HepG2 (cell line): ENCODE results near the gene ALB. TPM values are rescaled to one million over a fixed set of nuclear protein-coding genes. Genes with fewer than 3 reads are reported as not detected.

Source experiments
- EEA1 ChIP-seq: sonication (generic); formaldehyde crosslinking; IDR thresholded peaks from 2 replicates; pipeline ENCODE4 v1.5.1; 2020; ENCODE audit warnings: mild to moderate bottlenecking, missing genetic modification reagents, borderline replicate concordance
- NKX3-1 ChIP-seq: sonication (generic); formaldehyde crosslinking; IDR thresholded peaks from 2 replicates; pipeline ENCODE4 v1.5.0; 2020; ENCODE audit warnings: missing genetic modification reagents
- SMAD1 ChIP-seq: sonication (generic); formaldehyde crosslinking; IDR thresholded peaks from 2 replicates; pipeline ENCODE4 v1.4.0; 2020; ENCODE audit warnings: missing genetic modification reagents, low read depth, mild to moderate bottlenecking, borderline replicate concordance
- SNAPC2 ChIP-seq: sonication (generic); formaldehyde crosslinking; IDR thresholded peaks from 2 replicates; pipeline ENCODE4 v1.8.1; 2022; ENCODE audit warnings: mild to moderate bottlenecking, missing genetic modification reagents
- ZFP82 ChIP-seq: sonication (generic); formaldehyde crosslinking; IDR thresholded peaks from 2 replicates; pipeline ENCODE4 v1.5.1; 2020; ENCODE audit warnings: mild to moderate bottlenecking, missing genetic modification reagents, borderline replicate concordance
- ZKSCAN1 ChIP-seq: fragments of 150-350 bp; IDR thresholded peaks from 2 replicates; pipeline ENCODE4 v1.6.1; 2014; ENCODE audit warnings: low read length
- ZNF383 ChIP-seq: sonication (generic); formaldehyde crosslinking; IDR thresholded peaks from 2 replicates; pipeline ENCODE4 v1.4.0; 2020; ENCODE audit warnings: missing genetic modification reagents, mild to moderate bottlenecking, borderline replicate concordance
- polyA plus RNA-seq, 8 experiments: library from polyadenylated mRNA; depleted of rRNA in 3 of 8; stranded (reverse) in 7 of 8; unstranded in 1 of 8; fragments of >200 nt; fragmentation: Illumina TruSeq in 4 of 8; extraction: Trizol in 4 of 8; gene quantifications; 2 replicates each; pipeline versions ENCODE4 v1.2.1 to v1.2.3, GENCODE V29; 2011 to 2016; ENCODE audit warnings: low read depth in 4 of 8, missing spikeins in 1 of 8, mixed read lengths in 1 of 8; ENCODE audit not compliant: insufficient read depth in 1 of 8
- total RNA-seq, 5 experiments: library from RNA; depleted of rRNA; stranded (reverse); fragments of >200 nt; fragmentation: Illumina TruSeq; extraction: Trizol; gene quantifications; 2 replicates each; pipeline ENCODE4 v1.2.3, GENCODE V29; 2016; ENCODE audit warnings: low read depth in 1 of 5
- TF ChIP-seq, protein P1 (sequence below): sonication (generic); formaldehyde crosslinking; IDR thresholded peaks from 2 replicates; pipeline ENCODE4 v1.5.0; 2020; ENCODE audit warnings: mild to moderate bottlenecking, missing genetic modification reagents
- TF ChIP-seq, protein P2 (sequence below): sonication (generic); formaldehyde crosslinking; IDR thresholded peaks from 2 replicates; pipeline ENCODE4 v1.4.0; 2020; ENCODE audit warnings: missing genetic modification reagents, borderline replicate concordance
- TF ChIP-seq, protein P3 (sequence below): sonication (generic); formaldehyde crosslinking; IDR thresholded peaks from 2 replicates; pipeline ENCODE4 v1.5.0; 2020; ENCODE audit warnings: missing genetic modification reagents
- TF ChIP-seq, protein P4 (sequence below): sonication (generic); formaldehyde crosslinking; IDR thresholded peaks from 2 replicates; pipeline ENCODE4 v1.8.0; 2022; ENCODE audit warnings: mild to moderate bottlenecking, missing genetic modification reagents, borderline replicate concordance
- TF ChIP-seq, protein P5 (sequence below): sonication (generic); formaldehyde crosslinking; IDR thresholded peaks from 2 replicates; pipeline ENCODE4 v1.4.0; 2020; ENCODE audit warnings: missing genetic modification reagents, borderline replicate concordance
- TF ChIP-seq, protein P6 (sequence below): IDR thresholded peaks from 2 replicates; pipeline ENCODE4 v1.6.1; 2012; ENCODE audit warnings: low read depth, low read length, improper control_type of control experiment

ALB gene
- total and polyA plus RNA-seq, 2 of the 13 experiments (the other 11 are each of a cell fraction or from before 2014, with no cell fraction given) = 22,259 to 22,625 TPM

DNA sequence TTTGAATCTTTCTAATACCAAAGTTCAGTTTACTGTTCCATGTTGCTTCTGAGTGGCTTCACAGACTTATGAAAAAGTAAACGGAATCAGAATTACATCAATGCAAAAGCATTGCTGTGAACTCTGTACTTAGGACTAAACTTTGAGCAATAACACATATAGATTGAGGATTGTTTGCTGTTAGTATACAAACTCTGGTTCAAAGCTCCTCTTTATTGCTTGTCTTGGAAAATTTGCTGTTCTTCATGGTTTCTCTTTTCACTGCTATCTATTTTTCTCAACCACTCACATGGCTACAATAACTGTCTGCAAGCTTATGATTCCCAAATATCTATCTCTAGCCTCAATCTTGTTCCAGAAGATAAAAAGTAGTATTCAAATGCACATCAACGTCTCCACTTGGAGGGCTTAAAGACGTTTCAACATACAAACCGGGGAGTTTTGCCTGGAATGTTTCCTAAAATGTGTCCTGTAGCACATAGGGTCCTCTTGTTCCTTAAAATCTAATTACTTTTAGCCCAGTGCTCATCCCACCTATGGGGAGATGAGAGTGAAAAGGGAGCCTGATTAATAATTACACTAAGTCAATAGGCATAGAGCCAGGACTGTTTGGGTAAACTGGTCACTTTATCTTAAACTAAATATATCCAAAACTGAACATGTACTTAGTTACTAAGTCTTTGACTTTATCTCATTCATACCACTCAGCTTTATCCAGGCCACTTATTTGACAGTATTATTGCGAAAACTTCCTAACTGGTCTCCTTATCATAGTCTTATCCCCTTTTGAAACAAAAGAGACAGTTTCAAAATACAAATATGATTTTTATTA lies 28.3 kb downstream of the ALB start (continued):
- TF ChIP-seq, protein P1, sequence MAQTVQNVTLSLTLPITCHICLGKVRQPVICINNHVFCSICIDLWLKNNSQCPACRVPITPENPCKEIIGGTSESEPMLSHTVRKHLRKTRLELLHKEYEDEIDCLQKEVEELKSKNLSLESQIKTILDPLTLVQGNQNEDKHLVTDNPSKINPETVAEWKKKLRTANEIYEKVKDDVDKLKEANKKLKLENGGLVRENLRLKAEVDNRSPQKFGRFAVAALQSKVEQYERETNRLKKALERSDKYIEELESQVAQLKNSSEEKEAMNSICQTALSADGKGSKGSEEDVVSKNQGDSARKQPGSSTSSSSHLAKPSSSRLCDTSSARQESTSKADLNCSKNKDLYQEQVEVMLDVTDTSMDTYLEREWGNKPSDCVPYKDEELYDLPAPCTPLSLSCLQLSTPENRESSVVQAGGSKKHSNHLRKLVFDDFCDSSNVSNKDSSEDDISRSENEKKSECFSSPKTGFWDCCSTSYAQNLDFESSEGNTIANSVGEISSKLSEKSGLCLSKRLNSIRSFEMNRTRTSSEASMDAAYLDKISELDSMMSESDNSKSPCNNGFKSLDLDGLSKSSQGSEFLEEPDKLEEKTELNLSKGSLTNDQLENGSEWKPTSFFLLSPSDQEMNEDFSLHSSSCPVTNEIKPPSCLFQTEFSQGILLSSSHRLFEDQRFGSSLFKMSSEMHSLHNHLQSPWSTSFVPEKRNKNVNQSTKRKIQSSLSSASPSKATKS (CRISPR knock-in tag) = no peak
- TF ChIP-seq, protein P2, sequence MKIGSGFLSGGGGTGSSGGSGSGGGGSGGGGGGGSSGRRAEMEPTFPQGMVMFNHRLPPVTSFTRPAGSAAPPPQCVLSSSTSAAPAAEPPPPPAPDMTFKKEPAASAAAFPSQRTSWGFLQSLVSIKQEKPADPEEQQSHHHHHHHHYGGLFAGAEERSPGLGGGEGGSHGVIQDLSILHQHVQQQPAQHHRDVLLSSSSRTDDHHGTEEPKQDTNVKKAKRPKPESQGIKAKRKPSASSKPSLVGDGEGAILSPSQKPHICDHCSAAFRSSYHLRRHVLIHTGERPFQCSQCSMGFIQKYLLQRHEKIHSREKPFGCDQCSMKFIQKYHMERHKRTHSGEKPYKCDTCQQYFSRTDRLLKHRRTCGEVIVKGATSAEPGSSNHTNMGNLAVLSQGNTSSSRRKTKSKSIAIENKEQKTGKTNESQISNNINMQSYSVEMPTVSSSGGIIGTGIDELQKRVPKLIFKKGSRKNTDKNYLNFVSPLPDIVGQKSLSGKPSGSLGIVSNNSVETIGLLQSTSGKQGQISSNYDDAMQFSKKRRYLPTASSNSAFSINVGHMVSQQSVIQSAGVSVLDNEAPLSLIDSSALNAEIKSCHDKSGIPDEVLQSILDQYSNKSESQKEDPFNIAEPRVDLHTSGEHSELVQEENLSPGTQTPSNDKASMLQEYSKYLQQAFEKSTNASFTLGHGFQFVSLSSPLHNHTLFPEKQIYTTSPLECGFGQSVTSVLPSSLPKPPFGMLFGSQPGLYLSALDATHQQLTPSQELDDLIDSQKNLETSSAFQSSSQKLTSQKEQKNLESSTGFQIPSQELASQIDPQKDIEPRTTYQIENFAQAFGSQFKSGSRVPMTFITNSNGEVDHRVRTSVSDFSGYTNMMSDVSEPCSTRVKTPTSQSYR = no peak; the same call in 1 of the 2 replicates
- TF ChIP-seq, protein P3, sequence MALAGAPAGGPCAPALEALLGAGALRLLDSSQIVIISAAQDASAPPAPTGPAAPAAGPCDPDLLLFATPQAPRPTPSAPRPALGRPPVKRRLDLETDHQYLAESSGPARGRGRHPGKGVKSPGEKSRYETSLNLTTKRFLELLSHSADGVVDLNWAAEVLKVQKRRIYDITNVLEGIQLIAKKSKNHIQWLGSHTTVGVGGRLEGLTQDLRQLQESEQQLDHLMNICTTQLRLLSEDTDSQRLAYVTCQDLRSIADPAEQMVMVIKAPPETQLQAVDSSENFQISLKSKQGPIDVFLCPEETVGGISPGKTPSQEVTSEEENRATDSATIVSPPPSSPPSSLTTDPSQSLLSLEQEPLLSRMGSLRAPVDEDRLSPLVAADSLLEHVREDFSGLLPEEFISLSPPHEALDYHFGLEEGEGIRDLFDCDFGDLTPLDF (CRISPR knock-in tag) = no peak
- no peak for TF ChIP-seq EEA1
- TF ChIP-seq SMAD1 (CRISPR knock-in tag) = no peak
- no peak for TF ChIP-seq SNAPC2 (CRISPR knock-in tag)
- TF ChIP-seq, protein P4, sequence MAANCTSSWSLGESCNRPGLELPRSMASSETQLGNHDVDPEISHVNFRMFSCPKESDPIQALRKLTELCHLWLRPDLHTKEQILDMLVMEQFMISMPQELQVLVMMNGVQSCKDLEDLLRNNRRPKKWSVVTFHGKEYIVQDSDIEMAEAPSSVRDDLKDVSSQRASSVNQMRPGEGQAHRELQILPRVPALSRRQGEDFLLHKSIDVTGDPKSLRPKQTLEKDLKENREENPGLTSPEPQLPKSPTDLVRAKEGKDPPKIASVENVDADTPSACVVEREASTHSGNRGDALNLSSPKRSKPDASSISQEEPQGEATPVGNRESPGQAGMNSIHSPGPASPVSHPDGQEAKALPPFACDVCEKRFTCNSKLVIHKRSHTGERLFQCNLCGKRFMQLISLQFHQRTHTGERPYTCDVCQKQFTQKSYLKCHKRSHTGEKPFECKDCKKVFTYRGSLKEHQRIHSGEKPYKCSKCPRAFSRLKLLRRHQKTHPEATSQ (CRISPR knock-in tag) = no peak
- TF ChIP-seq ZNF383 = no peak
- TF ChIP-seq, protein P5, sequence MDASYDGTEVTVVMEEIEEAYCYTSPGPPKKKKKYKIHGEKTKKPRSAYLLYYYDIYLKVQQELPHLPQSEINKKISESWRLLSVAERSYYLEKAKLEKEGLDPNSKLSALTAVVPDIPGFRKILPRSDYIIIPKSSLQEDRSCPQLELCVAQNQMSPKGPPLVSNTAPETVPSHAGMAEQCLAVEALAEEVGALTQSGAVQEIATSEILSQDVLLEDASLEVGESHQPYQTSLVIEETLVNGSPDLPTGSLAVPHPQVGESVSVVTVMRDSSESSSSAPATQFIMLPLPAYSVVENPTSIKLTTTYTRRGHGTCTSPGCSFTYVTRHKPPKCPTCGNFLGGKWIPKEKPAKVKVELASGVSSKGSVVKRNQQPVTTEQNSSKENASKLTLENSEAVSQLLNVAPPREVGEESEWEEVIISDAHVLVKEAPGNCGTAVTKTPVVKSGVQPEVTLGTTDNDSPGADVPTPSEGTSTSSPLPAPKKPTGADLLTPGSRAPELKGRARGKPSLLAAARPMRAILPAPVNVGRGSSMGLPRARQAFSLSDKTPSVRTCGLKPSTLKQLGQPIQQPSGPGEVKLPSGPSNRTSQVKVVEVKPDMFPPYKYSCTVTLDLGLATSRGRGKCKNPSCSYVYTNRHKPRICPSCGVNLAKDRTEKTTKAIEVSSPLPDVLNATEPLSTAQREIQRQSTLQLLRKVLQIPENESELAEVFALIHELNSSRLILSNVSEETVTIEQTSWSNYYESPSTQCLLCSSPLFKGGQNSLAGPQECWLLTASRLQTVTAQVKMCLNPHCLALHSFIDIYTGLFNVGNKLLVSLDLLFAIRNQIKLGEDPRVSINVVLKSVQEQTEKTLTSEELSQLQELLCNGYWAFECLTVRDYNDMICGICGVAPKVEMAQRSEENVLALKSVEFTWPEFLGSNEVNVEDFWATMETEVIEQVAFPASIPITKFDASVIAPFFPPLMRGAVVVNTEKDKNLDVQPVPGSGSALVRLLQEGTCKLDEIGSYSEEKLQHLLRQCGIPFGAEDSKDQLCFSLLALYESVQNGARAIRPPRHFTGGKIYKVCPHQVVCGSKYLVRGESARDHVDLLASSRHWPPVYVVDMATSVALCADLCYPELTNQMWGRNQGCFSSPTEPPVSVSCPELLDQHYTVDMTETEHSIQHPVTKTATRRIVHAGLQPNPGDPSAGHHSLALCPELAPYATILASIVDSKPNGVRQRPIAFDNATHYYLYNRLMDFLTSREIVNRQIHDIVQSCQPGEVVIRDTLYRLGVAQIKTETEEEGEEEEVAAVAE = 0 out of 2 replicates have a peak, but pooled peaks have one; percentile 19
- TF ChIP-seq, protein P6, sequence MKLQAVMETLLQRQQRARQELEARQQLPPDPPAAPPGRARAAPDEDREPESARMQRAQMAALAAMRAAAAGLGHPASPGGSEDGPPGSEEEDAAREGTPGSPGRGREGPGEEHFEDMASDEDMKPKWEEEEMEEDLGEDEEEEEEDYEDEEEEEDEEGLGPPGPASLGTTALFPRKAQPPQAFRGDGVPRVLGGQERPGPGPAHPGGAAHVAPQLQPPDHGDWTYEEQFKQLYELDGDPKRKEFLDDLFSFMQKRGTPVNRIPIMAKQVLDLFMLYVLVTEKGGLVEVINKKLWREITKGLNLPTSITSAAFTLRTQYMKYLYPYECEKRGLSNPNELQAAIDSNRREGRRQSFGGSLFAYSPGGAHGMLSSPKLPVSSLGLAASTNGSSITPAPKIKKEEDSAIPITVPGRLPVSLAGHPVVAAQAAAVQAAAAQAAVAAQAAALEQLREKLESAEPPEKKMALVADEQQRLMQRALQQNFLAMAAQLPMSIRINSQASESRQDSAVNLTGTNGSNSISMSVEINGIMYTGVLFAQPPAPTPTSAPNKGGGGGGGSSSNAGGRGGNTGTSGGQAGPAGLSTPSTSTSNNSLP = peak; percentile 97
- TF ChIP-seq ZKSCAN1 = no peak
- no peak for TF ChIP-seq ZFP82 (CRISPR knock-in tag)
- peak; percentile 26; the same call in 1 of the 2 replicates for TF ChIP-seq NKX3-1
